Type B pancreatic cell (in vitro differentiated cells): ENCODE data around the gene DTD2. TPM values are rescaled to one million over a fixed set of nuclear protein-coding genes. Genes with fewer than 3 reads are reported as not detected.

Experiments used
- DNase-seq: peaks from one replicate; pipeline ENCODE4 v3.0.0; 2021; ENCODE audit warnings: mixed read lengths; ENCODE audit not compliant: unreplicated experiment; ENCODE audit errors: extremely low spot score
- H3K27ac Mint-ChIP-seq: 2 replicates; pipeline ENCODE4 v1.8.0; 2021; ENCODE audit warnings: mild to moderate bottlenecking, mixed read lengths
- H3K27me3 Mint-ChIP-seq: 2 replicates; pipeline ENCODE4 v1.8.0; 2021; ENCODE audit warnings: mixed read lengths
- H3K36me3 Mint-ChIP-seq: 2 replicates; pipeline ENCODE4 v1.8.0; 2021; ENCODE audit warnings: mixed read lengths
- H3K4me1 Mint-ChIP-seq: one replicate; pipeline ENCODE4 v1.8.0; 2021; ENCODE audit warnings: mixed read lengths; ENCODE audit not compliant: unreplicated experiment
- H3K4me3 Mint-ChIP-seq: 2 replicates; pipeline ENCODE4 v1.8.0; 2021; ENCODE audit warnings: mild to moderate bottlenecking, mixed read lengths
- H3K9me3 Mint-ChIP-seq: 2 replicates; pipeline ENCODE4 v1.8.0; 2021; ENCODE audit warnings: mixed read lengths
- CTCF ChIP-seq: fragments of 200-600 bp; sonication (generic); conservative IDR thresholded peaks from 2 replicates; pipeline ENCODE4 v1.5.0; 2021; ENCODE audit warnings: antibody characterized with exemption, mild to moderate bottlenecking
- long read RNA-seq: library from polyadenylated mRNA; unstranded; transcript quantifications from one replicate; pipeline ENCODE4 v2.0.0, GENCODE V29; 2020
- total RNA-seq: library from RNA; stranded (reverse); gene quantifications from 2 replicates; pipeline ENCODE4 v1.2.1, GENCODE V29; 2021; ENCODE audit warnings: low replicate concordance

Gene DTD2
- total RNA-seq: 23.2 and 26.5 TPM in 2 replicates
- long read RNA-seq, partial matches to known transcripts: 1 of 11 reads
- long read RNA-seq, other reads (novel, unspliced or antisense): 6 of 11 reads

GRCh38 chr14:31456841-31457664, at the start of gene DTD2:
TSS of gene DTD2 (minus strand) at chr14:31457506. CDS start at chr14:31457393, 113 bp downstream.
- H3K9me3 Mint-ChIP-seq: no peaks in the 10 kb centered on the region
- H3K27me3 Mint-ChIP-seq: no peaks in the 10 kb centered on the region
- no peak for TF ChIP-seq CTCF
- H3K4me3 Mint-ChIP-seq: peak within 1 kb of the TSS; percentile 98
- H3K27ac Mint-ChIP-seq: peak within 1 kb of the TSS; percentile 97
- peaks cover 25% of the 10 kb centered on the region for H3K4me1 Mint-ChIP-seq
- peak; percentile 91 for DNase-seq
- H3K36me3 Mint-ChIP-seq: peaks cover 3% of the 10 kb centered on the region

- DNase-seq: no peak
- Mint-ChIP-seq H3K9me3 (no peaks in the 10 kb centered on the region), H3K27ac (no peak overlapping the region), H3K4me1 (peaks cover 8% of the 10 kb centered on the region), H3K36me3 (no peaks in the 10 kb centered on the region), H3K27me3 (peaks cover 8% of the 10 kb centered on the region), H3K4me3 (no peak overlapping the region)
- no peak for TF ChIP-seq CTCF
These were observed 48.1 kb upstream of the DTD2 start for GRCh38 chr14:31505411-31505810.

GRCh38 chr14:31501870-31502269, 44.6 kb upstream of the DTD2 start:
- no peak for TF ChIP-seq CTCF
- H3K27ac Mint-ChIP-seq: no peak overlapping the region
- H3K4me1 Mint-ChIP-seq: no peaks in the 10 kb centered on the region
- no peak overlapping the region for H3K4me3 Mint-ChIP-seq
- no peak for DNase-seq
- no peaks in the 10 kb centered on the region for H3K36me3 Mint-ChIP-seq
- peaks cover 11% of the 10 kb centered on the region for H3K27me3 Mint-ChIP-seq
- H3K9me3 Mint-ChIP-seq: no peaks in the 10 kb centered on the region

- DNase-seq: no peak
- Mint-ChIP-seq H3K9me3 (no peaks in the 10 kb centered on the region), H3K4me1 (no peaks in the 10 kb centered on the region), H3K4me3 (no peak overlapping the region), H3K27ac (no peak overlapping the region), H3K36me3 (no peaks in the 10 kb centered on the region), H3K27me3 (peaks cover 5% of the 10 kb centered on the region)
- TF ChIP-seq CTCF: no peak
These were observed 35.6 kb upstream of the DTD2 start for GRCh38 chr14:31492759-31493498.

GRCh38 chr14:31489691-31490090, 32.4 kb upstream of the DTD2 start:
- H3K4me1 Mint-ChIP-seq: no peaks in the 10 kb centered on the region
- H3K27ac Mint-ChIP-seq: no peak overlapping the region
- TF ChIP-seq CTCF: no peak
- H3K4me3 Mint-ChIP-seq: no peak overlapping the region
- H3K9me3 Mint-ChIP-seq: no peaks in the 10 kb centered on the region
- no peaks in the 10 kb centered on the region for H3K36me3 Mint-ChIP-seq
- no peak for DNase-seq
- H3K27me3 Mint-ChIP-seq: peaks cover 3% of the 10 kb centered on the region
